Ramos (cell line): ENCODE measurements around the gene BUB1.
"Not testable (repeated sequence)": the region's sequence is repeated elsewhere in the genome, so short reads cannot be mapped to it uniquely, and the experiment has no call there.

Source experiments
- in situ Hi-C: fragments of 300-500 bp; cut with MboI; formaldehyde crosslinking; loops from one replicate; pipeline ENCODE4 v1.14.3; 2022; ENCODE audit warnings: low sequenced_read_pairs; ENCODE audit not compliant: unreplicated experiment

The BUB1 gene

GRCh38 chr2:110691612-110692258 is 13.9 kb upstream of the BUB1 start:
- in situ Hi-C loops, result no loop called here

- in situ Hi-C loops, result no loop called here
Observed at GRCh38 chr2:110690083-110690965, 12.5 kb upstream of the BUB1 start.

- in situ Hi-C loops, result no loop called here
Observed at GRCh38 chr2:110688594-110689091, 10.8 kb upstream of the BUB1 start.

- in situ Hi-C loops, result not testable (repeated sequence)
Observed at GRCh38 chr2:110687775-110688484, 10.1 kb upstream of the BUB1 start.

- in situ Hi-C loops, result no loop called here
Observed at GRCh38 chr2:110682872-110683271, 5.0 kb upstream of the BUB1 start.

- in situ Hi-C loops, result no loop called here
Observed at GRCh38 chr2:110682267-110682666, 4.4 kb upstream of the BUB1 start.

GRCh38 chr2:110680709-110681108 is 2.8 kb upstream of the BUB1 start:
- in situ Hi-C loops, result no loop called here

GRCh38 chr2:110679865-110680264 is 2.0 kb upstream of the BUB1 start:
- in situ Hi-C loops, result no loop called here

- in situ Hi-C loops, result no loop called here
Observed at GRCh38 chr2:110679337-110679707, 1.5 kb upstream of the BUB1 start.

GRCh38 chr2:110678457-110679336 is 834 bp upstream of the BUB1 start:
- in situ Hi-C loops, result no loop called here

GRCh38 chr2:110677080-110677479 is 783 bp downstream of the BUB1 start:
- in situ Hi-C loops, result no loop called here

GRCh38 chr2:110675679-110676078 is 2.2 kb downstream of the BUB1 start:
- in situ Hi-C loops, result no loop called here

- in situ Hi-C loops, result no loop called here
Observed at GRCh38 chr2:110674620-110675555, 3.0 kb downstream of the BUB1 start.

- in situ Hi-C loops, result no loop called here
Observed at GRCh38 chr2:110673201-110673600, 4.7 kb downstream of the BUB1 start.

- in situ Hi-C loops, result no loop called here
Observed at GRCh38 chr2:110670826-110671225, 7.0 kb downstream of the BUB1 start.

GRCh38 chr2:110669079-110669478 is 8.8 kb downstream of the BUB1 start:
- in situ Hi-C loops, result no loop called here

GRCh38 chr2:110667071-110667470 is 10.8 kb downstream of the BUB1 start:
- in situ Hi-C loops, result no loop called here

- in situ Hi-C loops, result no loop called here
Observed at GRCh38 chr2:110664135-110664534, 13.7 kb downstream of the BUB1 start.

GRCh38 chr2:110662560-110662959 is 15.3 kb downstream of the BUB1 start:
- in situ Hi-C loops, result no loop called here
